H1 (cell line): ENCODE data around the gene MAP10. TPM values are rescaled to one million over a fixed set of nuclear protein-coding genes. Genes with fewer than 3 reads are reported as not detected.

Experiments used
- CTCF ChIA-PET: fragments of 300-600 bp; sonication (Branson Sonifier 250); formaldehyde crosslinking; loops from one replicate; lab custom pipeline; 2021; ENCODE audit not compliant: partially characterized antibody; lab: Charles Lee
- POLR2A ChIA-PET: fragments of 300-600 bp; sonication (Branson Sonifier 250); formaldehyde crosslinking; loops from one replicate; lab custom pipeline; 2021; ENCODE audit warnings: inconsistent platforms; ENCODE audit not compliant: partially characterized antibody; lab: Charles Lee
- DNase-seq, 2 experiments: peaks; one replicate each; pipeline versions ENCODE4 v3.0.0 to v3.0.0-alpha.2; 2010 to 2022; ENCODE audit warnings: low spot score in 2 of 2, low read depth in 1 of 2, mixed read lengths in 1 of 2
- FAIRE-seq: peaks from 2 replicates; lab custom pipeline; 2011; peaks lifted over from hg19 to GRCh38; lab: Jason Lieb, UNC
- H2AFZ ChIP-seq: 2 replicates; pipeline ENCODE4 v1.8.1; 2012; ENCODE audit warnings: low read length, inconsistent platforms
- H2AK5ac ChIP-seq: 2 replicates; pipeline ENCODE4 v1.6.1; 2013; ENCODE audit warnings: low read depth, low read length
- H2BK120ac ChIP-seq: replicated peaks from 2 replicates; pipeline ENCODE3; 2013; ENCODE audit warnings: low read depth, low read length, inconsistent platforms
- H2BK12ac ChIP-seq: 2 replicates; pipeline ENCODE4 v1.6.1; 2013; ENCODE audit warnings: low read depth, low read length
- H2BK15ac ChIP-seq: 2 replicates; pipeline ENCODE4 v1.6.1; 2013; ENCODE audit warnings: low read length
- H2BK20ac ChIP-seq: 2 replicates; pipeline ENCODE4 v1.6.1; 2013; ENCODE audit warnings: low read length
- H2BK5ac ChIP-seq: 2 replicates; pipeline ENCODE4 v1.6.1; 2013; ENCODE audit warnings: low read depth, low read length
- H3K14ac ChIP-seq: 2 replicates; pipeline ENCODE4 v1.6.1; 2013; ENCODE audit warnings: inconsistent platforms; ENCODE audit not compliant: insufficient read length
- H3K18ac ChIP-seq: 2 replicates; pipeline ENCODE4 v1.6.1; 2013; ENCODE audit warnings: low read length; ENCODE audit errors: extremely low read depth
- H3K23ac ChIP-seq: 2 replicates; pipeline ENCODE4 v1.6.1; 2013; ENCODE audit warnings: inconsistent platforms; ENCODE audit not compliant: insufficient read length
- H3K23me2 ChIP-seq: 2 replicates; pipeline ENCODE4 v1.6.1; 2013; ENCODE audit warnings: low read depth, low read length
- H3K27ac ChIP-seq: 2 replicates; pipeline ENCODE4 v1.6.1; 2011; ENCODE audit warnings: low read depth, low read length, inconsistent platforms
- H3K27me3 ChIP-seq, 4 experiments: replicated peaks in 1 of 4; 1 replicate in 1 of 4; 2 replicates in 3 of 4; pipeline versions ENCODE4 v1.6.1 to v1.8.1; 2011 to 2013; ENCODE audit warnings: low read length in 3 of 4, mild to moderate bottlenecking in 3 of 4, inconsistent platforms in 2 of 4, mixed read lengths in 2 of 4, moderate library complexity in 1 of 4; ENCODE audit not compliant: control insufficient read depth in 3 of 4, insufficient read depth in 3 of 4; ENCODE audit errors: extremely low read depth in 1 of 4
- H3K36me3 ChIP-seq, 4 experiments: 2 replicates each; pipeline versions ENCODE4 v1.6.1 to v1.8.1; 2011 to 2013; ENCODE audit warnings: mild to moderate bottlenecking in 4 of 4, low read length in 3 of 4, moderate library complexity in 2 of 4, control low read depth in 1 of 4, inconsistent platforms in 1 of 4; ENCODE audit not compliant: insufficient read depth in 4 of 4, control insufficient read depth in 2 of 4
- H3K4ac ChIP-seq: replicated peaks from 2 replicates; pipeline ENCODE3; 2013; ENCODE audit warnings: low read length, low read depth, mixed read lengths, inconsistent platforms; ENCODE audit not compliant: insufficient read length
- H3K4me1 ChIP-seq, 4 experiments: replicated peaks in 1 of 4; 1 replicate in 1 of 4; 2 replicates in 3 of 4; pipeline versions ENCODE4 v1.6.1 to v1.8.1; 2011 to 2013; ENCODE audit warnings: low read length in 3 of 4, inconsistent platforms in 2 of 4, mixed read lengths in 1 of 4; ENCODE audit not compliant: insufficient read depth in 4 of 4, control insufficient read depth in 3 of 4
- H3K4me2 ChIP-seq, 2 experiments: 2 replicates each; pipeline versions ENCODE4 v1.6.1 to v1.8.1; 2011 to 2013; ENCODE audit warnings: low read depth in 2 of 2, low read length in 2 of 2, control low read depth in 1 of 2, inconsistent platforms in 1 of 2, mild to moderate bottlenecking in 1 of 2; ENCODE audit not compliant: insufficient read depth in 1 of 2
- H3K4me3 ChIP-seq, 4 experiments: fragments of 200-600, 300-600 bp in 1 of 4; sonication (generic), shearing (Covaris generic), sonication (Bioruptor Twin) in 1 of 4; 2 replicates each; pipeline versions ENCODE4 v1.5.1 to v1.8.1; 2011 to 2016; ENCODE audit warnings: low read length in 4 of 4, low read depth in 3 of 4, control low read depth in 2 of 4, inconsistent platforms in 2 of 4, mild to moderate bottlenecking in 2 of 4, mixed read lengths in 1 of 4, moderate library complexity in 1 of 4; ENCODE audit not compliant: insufficient read depth in 2 of 4; ENCODE audit errors: extremely low read depth in 1 of 4
- H3K56ac ChIP-seq: replicated peaks from 2 replicates; pipeline ENCODE3; 2013; ENCODE audit warnings: low read depth, mild to moderate bottlenecking, mixed read lengths, low read length, inconsistent platforms; ENCODE audit not compliant: insufficient read length
- H3K79me1 ChIP-seq: 2 replicates; pipeline ENCODE4 v1.6.1; 2013; ENCODE audit warnings: low read depth, low read length, control low read depth
- H3K79me2 ChIP-seq, 2 experiments: 2 replicates each; pipeline versions ENCODE4 v1.6.1 to v1.8.1; 2012 to 2013; ENCODE audit warnings: low read length in 2 of 2, mild to moderate bottlenecking in 2 of 2, inconsistent platforms in 1 of 2; ENCODE audit not compliant: insufficient read depth in 2 of 2, control insufficient read depth in 1 of 2
- H3K9ac ChIP-seq, 4 experiments: replicated peaks in 1 of 4; 1 replicate in 1 of 4; 2 replicates in 3 of 4; pipeline versions ENCODE4 v1.6.1 to v1.8.1; 2011 to 2013; ENCODE audit warnings: low read depth in 3 of 4, low read length in 3 of 4, control low read depth in 2 of 4, mild to moderate bottlenecking in 2 of 4, moderate library complexity in 2 of 4, inconsistent platforms in 1 of 4; ENCODE audit errors: extremely low read depth in 1 of 4
- H3K9me3 ChIP-seq, 2 experiments: 2 replicates each; pipeline versions ENCODE4 v1.6.1 to v1.8.1; 2012 to 2013; ENCODE audit warnings: mild to moderate bottlenecking in 2 of 2, moderate library complexity in 2 of 2, control low read depth in 1 of 2, inconsistent platforms in 1 of 2, low read depth in 1 of 2, low read length in 1 of 2, mixed read lengths in 1 of 2; ENCODE audit not compliant: insufficient read depth in 2 of 2
- H4K20me1 ChIP-seq, 2 experiments: replicated peaks in 1 of 2; 2 replicates each; pipeline versions ENCODE3 to v1.8.1; 2011 to 2013; ENCODE audit warnings: inconsistent platforms in 2 of 2, low read length in 2 of 2, mild to moderate bottlenecking in 1 of 2; ENCODE audit not compliant: insufficient read depth in 2 of 2, control insufficient read depth in 1 of 2
- H4K5ac ChIP-seq: 2 replicates; pipeline ENCODE4 v1.6.1; 2013; ENCODE audit warnings: low read length, low read depth, mixed read lengths, inconsistent platforms; ENCODE audit not compliant: insufficient read length
- H4K8ac ChIP-seq: 2 replicates; pipeline ENCODE4 v1.8.0; 2013; ENCODE audit warnings: mild to moderate bottlenecking, moderate library complexity, low read length, inconsistent platforms; ENCODE audit not compliant: insufficient read depth; ENCODE audit errors: extremely low read depth
- H4K91ac ChIP-seq: replicated peaks from 2 replicates; pipeline ENCODE3; 2013; ENCODE audit warnings: low read length, mixed read lengths, inconsistent platforms; ENCODE audit not compliant: insufficient read length
- BCL11A ChIP-seq, 2 experiments: IDR thresholded peaks; one replicate each; pipeline ENCODE4 v1.6.1; 2011; ENCODE audit warnings: low read depth in 2 of 2, low read length in 2 of 2, mild to moderate bottlenecking in 2 of 2
- BRCA1 ChIP-seq: IDR thresholded peaks from 2 replicates; pipeline ENCODE4 v1.6.1; 2012; ENCODE audit warnings: low read depth, low read length, improper control_type of control experiment
- CEBPB ChIP-seq: IDR thresholded peaks from 2 replicates; pipeline ENCODE4 v1.6.1; 2012; ENCODE audit warnings: low read depth, low read length
- CHD2 ChIP-seq: IDR thresholded peaks from 2 replicates; pipeline ENCODE4 v1.6.1; 2012; ENCODE audit warnings: low read length, improper control_type of control experiment
- CTBP2 ChIP-seq: IDR thresholded peaks from 2 replicates; pipeline ENCODE4 v1.7.0; 2011; ENCODE audit warnings: borderline replicate concordance, mild to moderate bottlenecking, moderate library complexity, mixed read lengths, low read length; ENCODE audit not compliant: insufficient read depth, insufficient read length
- EP300 ChIP-seq, 2 experiments: IDR thresholded peaks; 1 replicate in 1 of 2; 2 replicates in 1 of 2; pipeline ENCODE4 v1.6.1; 2011 to 2012; ENCODE audit warnings: low read depth in 2 of 2, low read length in 2 of 2, mild to moderate bottlenecking in 2 of 2, borderline replicate concordance in 1 of 2, inconsistent platforms in 1 of 2, moderate library complexity in 1 of 2
- KDM4A ChIP-seq: IDR thresholded peaks from one replicate; pipeline ENCODE4 v1.7.1; 2012; ENCODE audit warnings: low read depth, mild to moderate bottlenecking, moderate library complexity, low read length, inconsistent platforms; ENCODE audit not compliant: severe bottlenecking
- MAX ChIP-seq: IDR thresholded peaks from 2 replicates; pipeline ENCODE4 v1.6.1; 2012; ENCODE audit warnings: inconsistent platforms
- NANOG ChIP-seq: IDR thresholded peaks from 2 replicates; pipeline ENCODE4 v1.6.1; 2011; ENCODE audit warnings: low read length, low read depth, mild to moderate bottlenecking, inconsistent platforms; ENCODE audit not compliant: insufficient read depth, poor library complexity, severe bottlenecking
- POLR2AphosphoS5 ChIP-seq: IDR thresholded peaks from 2 replicates; pipeline ENCODE4 v1.6.1; 2011; ENCODE audit warnings: low read depth, low read length
- RAD21 ChIP-seq, 2 experiments: IDR thresholded peaks in 1 of 2; conservative IDR thresholded peaks in 1 of 2; 2 replicates each; pipeline ENCODE4 v1.6.1; 2011; ENCODE audit warnings: low read depth in 2 of 2, low read length in 2 of 2, improper control_type of control experiment in 1 of 2, inconsistent platforms in 1 of 2, mild to moderate bottlenecking in 1 of 2, moderate library complexity in 1 of 2
- SAP30 ChIP-seq: fragments of 300-600 bp; sonication (generic); IDR thresholded peaks from 2 replicates; pipeline ENCODE4 v1.7.1; 2012; ENCODE audit warnings: low read length, moderate library complexity, mild to moderate bottlenecking, inconsistent platforms; ENCODE audit not compliant: insufficient read depth, insufficient replicate concordance
- SP1 ChIP-seq: IDR thresholded peaks from 2 replicates; pipeline ENCODE4 v1.6.1; 2011; ENCODE audit warnings: low read depth, low read length
- WGBS, 2 experiments: shearing (Covaris generic) in 1 of 2; methylation state at CpG; one replicate each; pipeline versions ENCODE4 v1.1.6 to v1.1.7; 2013 to 2015; ENCODE audit warnings: low lambda C conversion rate in 2 of 2, mixed read lengths in 2 of 2, inconsistent platforms in 1 of 2, low coverage in 1 of 2, missing lambda C conversion rate in 1 of 2; ENCODE audit not compliant: insufficient replicate concordance in 2 of 2, insufficient coverage in 1 of 2, insufficient read length in 1 of 2; ENCODE audit errors: extremely low coverage in 1 of 2, missing lambda C conversion rate in 1 of 2; 5-methylcytosine and 5-hydroxymethylcytosine counted together
- polyA plus RNA-seq, 7 experiments: library from polyadenylated mRNA; depleted of rRNA in 3 of 7; stranded (reverse) in 5 of 7; unstranded in 2 of 7; fragments of >200 nt in 5 of 7; fragments of 200-250 nt in 2 of 7; gene quantifications; 1 replicate in 5 of 7; 2 replicates in 1 of 7; 4 replicates in 1 of 7; pipeline versions ENCODE4 v1.2.1 to v1.2.3, GENCODE V29; 2011 to 2013; ENCODE audit warnings: missing spikeins in 2 of 7, mixed read lengths in 2 of 7
- total RNA-seq: library from RNA; stranded (reverse); fragmentation: NEBNext Ultra II Directional; extraction: Animal tissue kit (Norgen Biotek cat#: 25700); gene quantifications from 2 replicates; pipeline ENCODE4 v1.2.1, GENCODE V29; 2021

The MAP10 gene
- total and polyA plus RNA-seq, 2 of the 8 experiments (the other 6 are each of a cell fraction or from before 2014, with no cell fraction given), result 1.5 to 3.5 TPM

DNA sequence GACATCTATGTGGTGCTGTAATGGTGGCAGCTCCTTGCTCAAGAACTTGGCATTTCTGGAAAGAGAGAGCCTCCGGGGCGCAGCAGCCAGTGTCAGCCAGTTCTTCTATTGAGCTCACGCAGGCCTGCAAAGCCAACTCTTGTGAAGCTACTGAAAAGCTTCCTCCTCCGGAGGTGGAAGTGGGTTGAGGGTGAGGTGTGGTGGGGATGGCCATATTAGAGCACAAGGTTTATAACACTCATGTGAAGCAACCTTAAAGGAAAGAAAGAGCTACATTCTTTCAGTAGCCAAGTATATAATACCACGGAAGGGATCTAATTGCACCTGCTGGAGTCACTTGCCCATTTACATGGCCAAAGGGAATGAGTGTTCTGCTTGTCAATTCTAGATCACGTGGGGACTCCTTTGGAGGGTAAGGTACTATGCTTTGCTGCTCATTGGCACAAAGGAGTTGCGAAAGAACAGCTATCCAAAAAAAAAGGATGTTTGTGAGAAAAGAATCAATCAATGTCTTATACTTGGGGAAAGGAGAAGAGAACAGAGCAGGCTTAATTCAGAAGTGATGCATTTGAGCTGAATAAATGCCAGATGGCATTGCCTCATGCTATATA is 18.3 kb upstream of the MAP10 start:
- CTCF ChIA-PET, result no interaction called here
- FAIRE-seq, result no peak
- no peak for TF ChIP-seq CEBPB
- TF ChIP-seq RAD21 (IDR thresholded peaks at IDR 0.05 in 1 of 2, conservative IDR thresholded peaks at IDR 0.05 in 1 of 2; ENCODE audit: low read depth in 2 of 2, low read length in 2 of 2), result no peak
- TF ChIP-seq NANOG, result no peak
- TF ChIP-seq BCL11A (IDR thresholded peaks at IDR 0.05; ENCODE audit: low read depth in 2 of 2, low read length in 2 of 2), result no peak
- no peak for TF ChIP-seq SP1
- TF ChIP-seq SAP30, result no peak
- TF ChIP-seq EP300 (IDR thresholded peaks at IDR 0.05; ENCODE audit: borderline replicate concordance in 1 of 2, low read depth in 2 of 2, low read length in 2 of 2), result no peak
- no peak for TF ChIP-seq CHD2
- TF ChIP-seq BRCA1, result no peak
- TF ChIP-seq CTBP2, result no peak
- no peak for TF ChIP-seq MAX
- TF ChIP-seq POLR2AphosphoS5, result no peak
- TF ChIP-seq KDM4A, result no peak

More for the DNA sequence above, 18.3 kb upstream of the MAP10 start:
- Histone ChIP-seq H3K23me2 (no peaks in the 10 kb centered on the region), H2AFZ (no peak overlapping the region), H3K56ac (no peak overlapping the region), H2BK15ac (no peak overlapping the region), H2AK5ac (no peak overlapping the region), H3K4ac (no peak overlapping the region), H3K27ac (no peak overlapping the region), H3K14ac (no peak overlapping the region), H3K79me1 (no peaks in the 10 kb centered on the region), H3K9me3 (no peaks in the 10 kb centered on the region), H3K4me2 (no peak overlapping the region), H3K4me1 (no peaks in the 10 kb centered on the region), H2BK12ac (no peak overlapping the region), H3K9ac (no peak overlapping the region), H2BK20ac (no peak overlapping the region), H3K36me3 (no peaks in the 10 kb centered on the region), H3K27me3 (no peaks in the 10 kb centered on the region), H3K23ac (no peak overlapping the region), H4K5ac (no peak overlapping the region), H4K20me1 (no peaks in the 10 kb centered on the region), H4K91ac (no peak overlapping the region), H2BK5ac (no peak overlapping the region), H3K79me2 (no peaks in the 10 kb centered on the region), H2BK120ac (no peak overlapping the region), H4K8ac (no peak overlapping the region), H3K4me3 (no peak overlapping the region), H3K18ac (no peak overlapping the region)
- 85% methylated on average over 7 of the region's 7 CpGs; no CpG with 5 or more reads in 1 of the 2 experiments for WGBS, 2 experiments
- no peak for DNase-seq
- POLR2A ChIA-PET, result interaction anchor here (0.8 kb wide), 1 partner anchor 35 kb away, joined by 5 read pairs; no protein-coding TSS in a partner anchor
